Prostate gland (tissue), 2 donors: Measurements from ENCODE around the gene CDC16. TPM values are rescaled to one million over a fixed set of nuclear protein-coding genes. Genes with fewer than 3 reads are reported as not detected.
A peak's percentile ranks its signal among the peaks of the same experiment; 100 is the strongest.

Experiments used
- DNase-seq: peaks from one replicate; pipeline ENCODE4 v3.0.0-alpha.2; 2019; ENCODE audit warnings: low spot score
- H3K27ac ChIP-seq, 2 donors: fragments of 200-600 bp; sonication (generic); 2 replicates each; pipeline ENCODE4 v1.5.1; 2017 to 2019
- H3K27me3 ChIP-seq: fragments of 200-600 bp; sonication (generic); replicated peaks from 2 replicates; pipeline ENCODE4 v1.5.1; 2019; ENCODE audit not compliant: insufficient read depth
- H3K36me3 ChIP-seq, 2 donors: fragments of 200-600 bp; sonication (generic); 1 replicate in 1 of 2; 2 replicates in 1 of 2; pipeline versions ENCODE4 v1.5.1 to v1.8.1; 2017 to 2019
- H3K4me1 ChIP-seq: fragments of 200-600 bp; sonication (generic); replicated peaks from 2 replicates; pipeline ENCODE4 v1.5.1; 2019
- H3K4me3 ChIP-seq, 2 donors: fragments of 200-600 bp; sonication (generic); 2 replicates each; pipeline ENCODE4 v1.5.1; 2017 to 2019
- H3K9me3 ChIP-seq: fragments of 200-600 bp; sonication (generic); 2 replicates; pipeline ENCODE4 v1.5.1; 2017
- CTCF ChIP-seq, 4 experiments: fragments of 200-600 bp in 2 of 4; fragments of 450-650 bp in 2 of 4; sonication (generic) in 2 of 4; IDR thresholded peaks; 1 replicate in 3 of 4; 2 replicates in 1 of 4; pipeline ENCODE4 v1.5.1; 2016 to 2019; ENCODE audit warnings: antibody characterized with exemption in 4 of 4, mild to moderate bottlenecking in 2 of 4, moderate library complexity in 2 of 4
- POLR2A ChIP-seq: fragments of 450-650 bp; IDR thresholded peaks from one replicate; pipeline ENCODE4 v1.6.1; 2016; ENCODE audit warnings: antibody characterized with exemption, mild to moderate bottlenecking
- POLR2AphosphoS5 ChIP-seq: sonication (generic); formaldehyde crosslinking; IDR thresholded peaks from one replicate; pipeline ENCODE4 v1.6.1; 2017; ENCODE audit warnings: antibody characterized with exemption
- WGBS: methylation state at CpG from one replicate; pipeline ENCODE4 v1.1.5; 2018; 5-methylcytosine and 5-hydroxymethylcytosine counted together
- intact Hi-C: fragments of 100-400 bp; cut with DNase I; formaldehyde crosslinking; loops from one replicate; pipeline ENCODE4 v1.14.2; 2022
- total RNA-seq, 2 donors: library from RNA; depleted of rRNA; stranded (reverse); fragments of >200 nt; gene quantifications; one replicate each; pipeline ENCODE4 v1.1.0, GENCODE V29; 2016

Gene CDC16
- total RNA-seq, 2 donors from 2014 or later: 37.7 to 75.0 TPM

- no peak overlapping the region for H3K27ac ChIP-seq
- intact Hi-C loops: no loop called here
- H3K4me3 ChIP-seq: no peak overlapping the region
- no peak for TF ChIP-seq CTCF (IDR thresholded peaks at IDR 0.05)
- no peak for TF ChIP-seq POLR2A
- no peak for TF ChIP-seq POLR2AphosphoS5
- DNase-seq: no peak
- 52% methylated on average over 3 of the region's 3 CpGs for WGBS
- no peaks in the 10 kb centered on the region for H3K9me3 ChIP-seq
- peaks cover 5% of the 10 kb centered on the region for H3K4me1 ChIP-seq
- no peaks in the 10 kb centered on the region for H3K36me3 ChIP-seq
- H3K27me3 ChIP-seq: no peaks in the 10 kb centered on the region
These were observed 4.1 kb upstream of the CDC16 start for GRCh38 chr13:114230575-114230974.

GRCh38 chr13:114231886-114232285 is 2.8 kb upstream of the CDC16 start:
- Histone ChIP-seq H3K4me1 (no peaks in the 10 kb centered on the region), H3K27me3 (no peaks in the 10 kb centered on the region), H3K36me3 (no peaks in the 10 kb centered on the region), H3K4me3 (no peak overlapping the region), H3K27ac (no peak overlapping the region), H3K9me3 (no peaks in the 10 kb centered on the region)
- intact Hi-C loops: no loop called here
- TF ChIP-seq CTCF (IDR thresholded peaks at IDR 0.05): no peak
- no peak for TF ChIP-seq POLR2A
- no peak for TF ChIP-seq POLR2AphosphoS5
- no peak for DNase-seq
- WGBS: 90% methylated on average over 8 of the region's 8 CpGs

GRCh38 chr13:114234266-114234644 is 442 bp upstream of the CDC16 start:
- Histone ChIP-seq H3K4me1 (no peaks in the 10 kb centered on the region), H3K9me3 (no peaks in the 10 kb centered on the region), H3K27me3 (no peaks in the 10 kb centered on the region), H3K27ac (peak overlapping the region; percentile 80 to 82), H3K4me3 (peak overlapping the region; percentile 84 to 91), H3K36me3 (peaks cover 0 to 2% of the 10 kb centered on the region in 2 donors)
- TF ChIP-seq POLR2AphosphoS5: no peak
- no peak for TF ChIP-seq POLR2A
- TF ChIP-seq CTCF (IDR thresholded peaks at IDR 0.05): no peak
- no peak for DNase-seq
- intact Hi-C loops: no loop called here
- WGBS: 59% methylated on average over 4 of the region's 4 CpGs

DNA sequence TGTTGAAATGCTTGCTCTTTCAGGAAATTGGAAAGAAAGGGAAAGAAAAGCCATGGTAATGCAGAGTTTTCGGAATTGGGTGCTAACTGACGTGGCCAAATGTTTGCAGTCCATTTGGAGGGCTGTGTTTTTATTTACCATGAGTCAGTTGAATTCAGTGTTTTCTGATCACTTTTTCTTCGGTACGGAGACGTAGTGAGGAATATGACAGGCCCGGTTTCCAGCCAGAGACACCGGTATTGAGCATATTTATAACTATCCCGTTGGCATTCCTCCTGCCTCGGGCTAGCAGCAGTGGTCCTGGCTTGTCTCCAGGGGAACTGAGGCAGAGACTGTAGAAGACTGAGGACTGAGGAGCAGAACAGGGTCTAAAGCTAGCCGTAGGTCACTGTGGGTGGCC is 1.0 kb downstream of the CDC16 start:
- no peaks in the 10 kb centered on the region for H3K27me3 ChIP-seq
- intact Hi-C loops: no loop called here
- peaks cover 0 to 13% of the 10 kb centered on the region in 2 donors for H3K36me3 ChIP-seq
- H3K9me3 ChIP-seq: no peaks in the 10 kb centered on the region
- WGBS: 19% methylated on average over 10 of the region's 10 CpGs
- no peak for TF ChIP-seq POLR2A
- no peak for TF ChIP-seq CTCF (IDR thresholded peaks at IDR 0.05)
- no peak for TF ChIP-seq POLR2AphosphoS5
- H3K4me1 ChIP-seq: no peaks in the 10 kb centered on the region
- peak overlapping the region; percentile 84 to 91 for H3K4me3 ChIP-seq
- peak overlapping the region in 1 of 2 donors; percentile 80 for H3K27ac ChIP-seq
- DNase-seq: no peak

DNA sequence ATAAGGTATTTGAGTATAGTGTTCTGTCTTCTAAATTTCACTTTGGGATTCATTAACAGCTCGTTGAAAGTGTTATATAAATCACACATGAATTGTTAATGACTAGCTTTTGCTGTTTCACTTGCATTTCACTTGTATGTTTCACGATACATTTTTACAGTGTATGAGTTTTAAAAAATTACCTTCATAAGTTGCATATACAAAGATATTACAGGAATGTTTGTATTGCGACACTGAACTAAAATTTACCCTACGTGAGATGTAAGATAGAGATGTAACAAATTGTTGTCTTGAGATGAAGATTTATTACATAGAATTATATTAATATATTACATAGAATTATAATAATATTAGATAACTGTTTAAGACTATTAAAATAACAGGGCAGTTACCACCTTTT is 1.5 kb downstream of the CDC16 start:
- TF ChIP-seq POLR2AphosphoS5 (no peak), CTCF (IDR thresholded peaks at IDR 0.05) (no peak), POLR2A (no peak)
- intact Hi-C loops: no loop called here
- Histone ChIP-seq H3K27me3 (no peaks in the 10 kb centered on the region), H3K4me1 (no peaks in the 10 kb centered on the region), H3K27ac (no peak overlapping the region), H3K4me3 (no peak overlapping the region), H3K36me3 (peaks cover 1 to 13% of the 10 kb centered on the region in 2 donors), H3K9me3 (no peaks in the 10 kb centered on the region)
- DNase-seq: no peak
- 69% methylated on average over 4 of the region's 4 CpGs for WGBS
